SU-DHL-6 (cell line): ENCODE data around the gene TET2.

Experiments
- H2AFZ ChIP-seq: fragments of 200-600 bp; sonication (generic); 2 replicates; pipeline ENCODE4 v1.6.1; 2014; ENCODE audit warnings: low read depth, mild to moderate bottlenecking, moderate library complexity, mixed read lengths, antibody characterized with exemption, low read length; ENCODE audit not compliant: severe bottlenecking
- H3F3A ChIP-seq: fragments of 200-600 bp; shearing (Covaris generic); 2 replicates; pipeline ENCODE4 v1.6.0; 2016; ENCODE audit warnings: antibody characterized with exemption, mild to moderate bottlenecking; ENCODE audit not compliant: insufficient read depth
- H3K27ac ChIP-seq: fragments of 200-600 bp; sonication (generic); 2 replicates; pipeline ENCODE4 v1.5.1; 2016; ENCODE audit warnings: low read depth, mild to moderate bottlenecking, low read length, moderate library complexity, mixed read lengths
- H3K27me3 ChIP-seq: fragments of 200-600 bp; sonication (generic), shearing (Covaris generic); 2 replicates; pipeline ENCODE4 v1.6.0; 2014; ENCODE audit warnings: mild to moderate bottlenecking, low read length
- H3K36me3 ChIP-seq: fragments of 200-600 bp; sonication (generic); 2 replicates; pipeline ENCODE4 v1.6.1; 2014; ENCODE audit warnings: mild to moderate bottlenecking, low read length, mixed read lengths
- H3K4me2 ChIP-seq: fragments of 300-600, 200-600 bp; shearing (Covaris generic), sonication (generic); 2 replicates; pipeline ENCODE4 v1.6.0; 2014; ENCODE audit warnings: low read length, low read depth, mild to moderate bottlenecking; ENCODE audit not compliant: poor library complexity, severe bottlenecking
- H3K4me3 ChIP-seq: fragments of 200-600 bp; sonication (generic); 2 replicates; pipeline ENCODE4 v1.5.1; 2014; ENCODE audit warnings: antibody characterized with exemption, low read length, mild to moderate bottlenecking, mixed read lengths; ENCODE audit not compliant: insufficient read depth, poor library complexity, severe bottlenecking
- H3K79me2 ChIP-seq: fragments of 200-600 bp; sonication (generic); 2 replicates; pipeline ENCODE4 v1.6.1; 2014; ENCODE audit warnings: mild to moderate bottlenecking, low read length, moderate library complexity; ENCODE audit not compliant: insufficient read depth
- H3K9ac ChIP-seq: fragments of 200-600 bp; sonication (generic); 2 replicates; pipeline ENCODE4 v1.7.0; 2014; ENCODE audit warnings: mild to moderate bottlenecking, low read length
- H3K9me2 ChIP-seq: fragments of 200-600 bp; sonication (generic); replicated peaks from 2 replicates; pipeline ENCODE4 v1.6.1; 2014; ENCODE audit warnings: low read length; ENCODE audit not compliant: insufficient read depth
- H3K9me3 ChIP-seq: fragments of 200-600 bp; sonication (generic); 2 replicates; pipeline ENCODE4 v1.6.1; 2014; ENCODE audit warnings: low read length, mixed read lengths; ENCODE audit not compliant: insufficient read depth
- H4K20me1 ChIP-seq: fragments of 200-600 bp; sonication (generic); 2 replicates; pipeline ENCODE4 v1.6.1; 2014; ENCODE audit warnings: low read depth, mild to moderate bottlenecking, antibody characterized with exemption, low read length, moderate library complexity, mixed read lengths
- EZH2phosphoT487 ChIP-seq: fragments of 200-600 bp; sonication (generic), shearing (Covaris generic); conservative IDR thresholded peaks from 2 replicates; pipeline ENCODE4 v1.6.1; 2018; ENCODE audit warnings: mild to moderate bottlenecking, antibody characterized with exemption, low read length, moderate library complexity, mixed read lengths
- TF ChIP-seq, protein P1 (sequence below): fragments of 200-600 bp; sonication (generic); IDR thresholded peaks from one replicate; pipeline ENCODE4 v1.5.1; 2017; ENCODE audit warnings: antibody characterized with exemption, mild to moderate bottlenecking, low read length, moderate library complexity; ENCODE audit not compliant: insufficient read depth, poor library complexity, severe bottlenecking

Gene TET2

DNA sequence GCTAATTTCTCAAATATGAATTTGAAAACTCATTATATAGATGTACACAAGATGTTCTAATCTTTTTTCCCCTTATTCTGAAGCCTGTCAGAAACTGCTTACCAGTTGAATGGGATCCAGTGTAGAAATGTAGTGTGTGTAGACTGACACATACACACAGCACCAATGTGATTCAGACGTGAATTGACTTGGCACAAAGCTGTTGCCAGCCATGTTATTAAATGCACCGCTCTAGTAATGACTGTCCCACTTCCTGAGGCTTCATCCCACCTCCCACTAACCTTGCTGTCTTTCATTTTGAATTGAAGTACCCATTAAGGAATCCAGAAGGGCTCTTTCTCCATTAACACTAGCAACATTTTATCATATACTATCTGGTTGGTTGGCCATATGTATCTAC is 180.5 kb downstream of the TET2 start:
- Histone ChIP-seq H3K4me3 (no peak overlapping the region), H3K27me3 (no peaks in the 10 kb centered on the region), H3K79me2 (no peaks in the 10 kb centered on the region), H3K27ac (no peak overlapping the region), H4K20me1 (no peaks in the 10 kb centered on the region), H3K4me2 (no peak overlapping the region), H3K36me3 (no peaks in the 10 kb centered on the region), H3K9ac (no peak overlapping the region), H3K9me3 (no peaks in the 10 kb centered on the region), H3F3A (no peaks in the 10 kb centered on the region), H3K9me2 (no peaks in the 10 kb centered on the region), H2AFZ (no peak overlapping the region)
- no peak for TF ChIP-seq EZH2phosphoT487
- TF ChIP-seq, protein P1, sequence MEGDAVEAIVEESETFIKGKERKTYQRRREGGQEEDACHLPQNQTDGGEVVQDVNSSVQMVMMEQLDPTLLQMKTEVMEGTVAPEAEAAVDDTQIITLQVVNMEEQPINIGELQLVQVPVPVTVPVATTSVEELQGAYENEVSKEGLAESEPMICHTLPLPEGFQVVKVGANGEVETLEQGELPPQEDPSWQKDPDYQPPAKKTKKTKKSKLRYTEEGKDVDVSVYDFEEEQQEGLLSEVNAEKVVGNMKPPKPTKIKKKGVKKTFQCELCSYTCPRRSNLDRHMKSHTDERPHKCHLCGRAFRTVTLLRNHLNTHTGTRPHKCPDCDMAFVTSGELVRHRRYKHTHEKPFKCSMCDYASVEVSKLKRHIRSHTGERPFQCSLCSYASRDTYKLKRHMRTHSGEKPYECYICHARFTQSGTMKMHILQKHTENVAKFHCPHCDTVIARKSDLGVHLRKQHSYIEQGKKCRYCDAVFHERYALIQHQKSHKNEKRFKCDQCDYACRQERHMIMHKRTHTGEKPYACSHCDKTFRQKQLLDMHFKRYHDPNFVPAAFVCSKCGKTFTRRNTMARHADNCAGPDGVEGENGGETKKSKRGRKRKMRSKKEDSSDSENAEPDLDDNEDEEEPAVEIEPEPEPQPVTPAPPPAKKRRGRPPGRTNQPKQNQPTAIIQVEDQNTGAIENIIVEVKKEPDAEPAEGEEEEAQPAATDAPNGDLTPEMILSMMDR, result no peak

DNA sequence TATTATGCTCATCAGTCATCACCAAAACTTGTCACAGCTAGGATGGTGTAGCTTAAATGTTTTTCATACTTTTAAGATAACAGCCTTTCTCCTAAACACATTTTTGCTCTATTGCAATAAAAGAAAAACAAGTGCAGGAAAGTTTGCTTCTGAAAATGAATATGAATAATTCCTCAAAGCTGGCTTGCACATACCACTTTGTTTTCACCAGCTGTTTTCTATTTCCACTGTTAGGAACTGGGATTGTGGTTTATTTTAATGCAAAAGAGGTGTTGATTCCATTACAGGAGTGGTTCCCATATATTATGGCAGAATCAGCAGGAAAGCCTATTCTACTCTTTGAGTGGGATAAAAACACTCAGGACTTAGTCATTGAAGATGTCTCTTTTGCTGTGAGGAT is 181.3 kb downstream of the TET2 start:
- no peak overlapping the region for H3K4me2 ChIP-seq
- H3K9me2 ChIP-seq, result no peaks in the 10 kb centered on the region

DNA sequence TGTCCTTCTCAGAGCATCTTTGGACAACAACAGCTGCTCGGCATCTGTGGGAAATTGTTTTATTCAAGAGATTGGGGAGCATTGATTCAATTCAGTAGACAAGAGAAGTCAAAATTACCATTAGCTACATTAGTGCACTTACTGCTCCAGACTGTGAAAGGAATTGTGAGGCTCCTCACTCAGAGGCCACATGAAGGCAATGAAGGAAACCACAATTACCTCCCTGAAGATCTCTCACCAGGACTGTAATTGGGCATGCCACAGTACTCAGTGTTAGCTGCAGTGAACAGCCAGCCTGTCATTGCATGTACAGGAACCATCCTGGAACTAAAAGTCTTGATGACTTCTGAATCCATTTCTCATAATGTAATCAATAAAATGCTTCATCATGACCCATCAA is 182.4 kb downstream of the TET2 start:
- no peak overlapping the region for H2AFZ ChIP-seq
- no peak overlapping the region for H3K4me2 ChIP-seq
- no peaks in the 10 kb centered on the region for H3K36me3 ChIP-seq
- H3K9ac ChIP-seq, result no peak overlapping the region
- no peaks in the 10 kb centered on the region for H4K20me1 ChIP-seq
- no peaks in the 10 kb centered on the region for H3K9me2 ChIP-seq
- no peaks in the 10 kb centered on the region for H3K79me2 ChIP-seq
- H3K27ac ChIP-seq, result no peak overlapping the region
- no peaks in the 10 kb centered on the region for H3K9me3 ChIP-seq
- H3F3A ChIP-seq, result no peaks in the 10 kb centered on the region
- no peaks in the 10 kb centered on the region for H3K27me3 ChIP-seq
- TF ChIP-seq EZH2phosphoT487, result no peak
- no peak overlapping the region for H3K4me3 ChIP-seq

More for the DNA sequence above, 181.3 kb downstream of the TET2 start:
- no peak overlapping the region for H3K4me3 ChIP-seq
- H3K9ac ChIP-seq, result no peak overlapping the region
- H3K36me3 ChIP-seq, result no peaks in the 10 kb centered on the region
- no peak overlapping the region for H2AFZ ChIP-seq
- H3K27ac ChIP-seq, result no peak overlapping the region
- no peaks in the 10 kb centered on the region for H3F3A ChIP-seq
- no peaks in the 10 kb centered on the region for H3K79me2 ChIP-seq
- TF ChIP-seq EZH2phosphoT487, result no peak
- TF ChIP-seq, protein P1, result no peak
- H3K27me3 ChIP-seq, result no peaks in the 10 kb centered on the region
- no peaks in the 10 kb centered on the region for H4K20me1 ChIP-seq
- H3K9me3 ChIP-seq, result no peaks in the 10 kb centered on the region
